GM23338 (cell line): ENCODE measurements around the gene CEP70. TPM values are rescaled to one million over a fixed set of nuclear protein-coding genes. Genes with fewer than 3 reads are reported as not detected.

Source experiments
- ATAC-seq: fragments of 200-7000 bp; cut with Tn5 transposase; 3 replicates; pipeline ENCODE4 v1.9.1; 2020
- DNase-seq: peaks from one replicate; pipeline ENCODE4 v3.0.0-alpha.2; 2015; ENCODE audit warnings: low spot score
- H2AFZ ChIP-seq: fragments of 200-600 bp; sonication (generic); 2 replicates; pipeline ENCODE4 v1.8.0; 2016; ENCODE audit warnings: antibody characterized with exemption, mild to moderate bottlenecking, moderate library complexity
- H3F3A ChIP-seq: fragments of 200-600 bp; sonication (generic); replicated peaks from 2 replicates; pipeline ENCODE4 v1.8.0; 2017; ENCODE audit warnings: antibody characterized with exemption, mixed run types, low read depth
- H3K27ac ChIP-seq: fragments of 200-600 bp; sonication (generic); 2 replicates; pipeline ENCODE4 v1.6.1; 2016; ENCODE audit warnings: low read depth
- H3K27me3 ChIP-seq: fragments of 200-600 bp; sonication (generic); 2 replicates; pipeline ENCODE4 v1.8.0; 2016; ENCODE audit warnings: mild to moderate bottlenecking, mixed run types, moderate library complexity; ENCODE audit not compliant: insufficient read depth
- H3K36me3 ChIP-seq: fragments of 200-600 bp; sonication (generic); 2 replicates; pipeline ENCODE4 v1.8.0; 2016; ENCODE audit warnings: mild to moderate bottlenecking; ENCODE audit not compliant: insufficient read depth
- H3K4me1 ChIP-seq: fragments of 200-600 bp; sonication (generic); 2 replicates; pipeline ENCODE4 v1.8.0; 2016; ENCODE audit warnings: mild to moderate bottlenecking, moderate library complexity; ENCODE audit not compliant: insufficient read depth
- H3K4me2 ChIP-seq: fragments of 200-600 bp; sonication (generic); 2 replicates; pipeline ENCODE4 v1.7.1; 2017; ENCODE audit warnings: mixed run types
- H3K4me3 ChIP-seq: fragments of 200-600 bp; sonication (generic); 2 replicates; pipeline ENCODE4 v1.6.1; 2016; ENCODE audit warnings: mixed run types
- H3K79me2 ChIP-seq: fragments of 200-600 bp; sonication (generic); replicated peaks from 2 replicates; pipeline ENCODE4 v1.8.0; 2017; ENCODE audit warnings: mild to moderate bottlenecking; ENCODE audit not compliant: insufficient read depth
- H3K9me2 ChIP-seq: fragments of 200-600 bp; sonication (generic); 2 replicates; pipeline ENCODE4 v1.8.0; 2017; ENCODE audit not compliant: insufficient read depth
- H4K20me1 ChIP-seq: fragments of 200-600 bp; sonication (generic); replicated peaks from 2 replicates; pipeline ENCODE4 v1.8.0; 2017; ENCODE audit warnings: mild to moderate bottlenecking; ENCODE audit not compliant: insufficient read depth
- H3K27ac Mint-ChIP-seq: 2 replicates; pipeline ENCODE4 v1.8.0; 2020; ENCODE audit warnings: inconsistent platforms, mild to moderate bottlenecking, moderate library complexity, mixed read lengths
- H3K27me3 Mint-ChIP-seq: 3 replicates; pipeline ENCODE4 v1.8.0; 2022; ENCODE audit warnings: low read depth, mild to moderate bottlenecking, moderate library complexity, mixed read lengths, inconsistent platforms; ENCODE audit not compliant: insufficient read depth, poor library complexity
- H3K36me3 Mint-ChIP-seq: 3 replicates; pipeline ENCODE4 v1.8.0; 2021; ENCODE audit warnings: low read depth, mild to moderate bottlenecking, inconsistent platforms, moderate library complexity, mixed read lengths
- H3K4me1 Mint-ChIP-seq: 3 replicates; pipeline ENCODE4 v1.8.0; 2020; ENCODE audit warnings: mild to moderate bottlenecking, inconsistent platforms, mixed read lengths
- H3K4me3 Mint-ChIP-seq: 3 replicates; pipeline ENCODE4 v1.8.0; 2021; ENCODE audit warnings: moderate library complexity, mild to moderate bottlenecking, inconsistent platforms, mixed read lengths
- H3K9me3 Mint-ChIP-seq: 3 replicates; pipeline ENCODE4 v1.8.0; 2020; ENCODE audit warnings: moderate library complexity, mild to moderate bottlenecking, inconsistent platforms, mixed read lengths
- CREB1 ChIP-seq: fragments of 250-450 bp; sonication (Bioruptor Pico); IDR thresholded peaks from 2 replicates; pipeline ENCODE4 v1.5.0; 2020; ENCODE audit warnings: low read depth, mild to moderate bottlenecking, moderate library complexity
- CTCF ChIP-seq, 2 experiments: fragments of 200-600 bp in 1 of 2; sonication (generic) in 1 of 2; conservative IDR thresholded peaks; 2 replicates each; pipeline versions ENCODE4 v1.5.1 to v1.6.1; 2016 to 2017; ENCODE audit warnings: antibody characterized with exemption in 2 of 2, low read depth in 2 of 2, mild to moderate bottlenecking in 2 of 2, moderate library complexity in 1 of 2
- EZH2 ChIP-seq: fragments of 200-600 bp; sonication (generic); IDR thresholded peaks from one replicate; pipeline ENCODE4 v1.8.0; 2017; ENCODE audit warnings: antibody characterized with exemption, mild to moderate bottlenecking, low read depth; ENCODE audit not compliant: unreplicated experiment
- EZH2phosphoT487 ChIP-seq: fragments of 200-600 bp; sonication (generic); IDR thresholded peaks from one replicate; pipeline ENCODE4 v1.8.1; 2018; ENCODE audit warnings: antibody characterized with exemption; ENCODE audit not compliant: unreplicated experiment
- JUNB ChIP-seq: IDR thresholded peaks from one replicate; pipeline ENCODE4 v1.6.1; 2016; ENCODE audit warnings: antibody characterized with exemption; ENCODE audit not compliant: unreplicated experiment
- NANOG ChIP-seq: IDR thresholded peaks from 2 replicates; pipeline ENCODE4 v1.6.1; 2016; ENCODE audit warnings: antibody characterized with exemption, borderline replicate concordance
- POLR2AphosphoS5 ChIP-seq: IDR thresholded peaks from 2 replicates; pipeline ENCODE4 v1.6.1; 2016; ENCODE audit warnings: antibody characterized with exemption, low read depth
- STAT1 ChIP-seq: IDR thresholded peaks from one replicate; pipeline ENCODE4 v1.6.1; 2016; ENCODE audit warnings: antibody characterized with exemption; ENCODE audit not compliant: unreplicated experiment
- ZNF114 ChIP-seq: fragments of 250-450 bp; sonication (Bioruptor Pico); IDR thresholded peaks from 2 replicates; pipeline ENCODE4 v1.5.0; 2020; ENCODE audit warnings: mild to moderate bottlenecking, moderate library complexity
- ZNF331 ChIP-seq: fragments of 250-450 bp; sonication (Bioruptor Pico); IDR thresholded peaks from 2 replicates; pipeline ENCODE4 v1.5.0; 2020; ENCODE audit warnings: low read depth, mild to moderate bottlenecking, moderate library complexity
- polyA plus RNA-seq: library from polyadenylated mRNA; unstranded; fragments of >200 nt; fragmentation: Nextera tagmentation; extraction: Ambion mirVana; gene quantifications from 2 replicates; pipeline ENCODE4 v1.2.1, GENCODE V29; 2016
- total RNA-seq: library from RNA; depleted of rRNA; stranded (reverse); fragments of >200 nt; shearing (Covaris generic); gene quantifications from 2 replicates; pipeline ENCODE4 v1.2.3, GENCODE V29; 2014
- TF ChIP-seq, protein P1 (sequence below): IDR thresholded peaks from one replicate; pipeline ENCODE4 v1.6.1; 2018; ENCODE audit warnings: antibody characterized with exemption; ENCODE audit not compliant: unreplicated experiment
- TF ChIP-seq, protein P2 (sequence below): fragments of 250-450 bp; sonication (Bioruptor Pico); IDR thresholded peaks from 2 replicates; pipeline ENCODE4 v1.5.0; 2020; ENCODE audit warnings: mild to moderate bottlenecking, moderate library complexity
- TF ChIP-seq, protein P3 (sequence below): IDR thresholded peaks from 2 replicates; pipeline ENCODE4 v1.6.1; 2016; ENCODE audit warnings: antibody characterized with exemption

CEP70 gene
- total and polyA plus RNA-seq, 2 experiments from 2014 or later, result 28.8 to 31.4 TPM

- no peaks in the 10 kb centered on the region for H3F3A ChIP-seq
- H3K4me2 ChIP-seq, result no peak overlapping the region
- H3K36me3 ChIP-seq, result no peaks in the 10 kb centered on the region
- H3K4me3 ChIP-seq, result no peak overlapping the region
- Mint-ChIP-seq H3K4me1 (peaks cover 11% of the 10 kb centered on the region), H3K36me3 (peaks cover 11% of the 10 kb centered on the region; the same call in 2 of the 3 replicates), H3K4me3 (no peak overlapping the region), H3K27me3 (no peaks in the 10 kb centered on the region), H3K9me3 (0 out of 3 replicates have a peak, but pooled peaks cover under 1% of the 10 kb centered on the region), H3K27ac (no peak overlapping the region)
- no peaks in the 10 kb centered on the region for H3K79me2 ChIP-seq
- ATAC-seq, result peak; percentile 65
- no peak overlapping the region for H3K27ac ChIP-seq
- no peaks in the 10 kb centered on the region for H3K27me3 ChIP-seq
- peak; percentile 43 for DNase-seq
- H2AFZ ChIP-seq, result no peak overlapping the region
- H3K9me2 ChIP-seq, result no peaks in the 10 kb centered on the region
- H4K20me1 ChIP-seq, result no peaks in the 10 kb centered on the region
- TF ChIP-seq, protein P1, sequence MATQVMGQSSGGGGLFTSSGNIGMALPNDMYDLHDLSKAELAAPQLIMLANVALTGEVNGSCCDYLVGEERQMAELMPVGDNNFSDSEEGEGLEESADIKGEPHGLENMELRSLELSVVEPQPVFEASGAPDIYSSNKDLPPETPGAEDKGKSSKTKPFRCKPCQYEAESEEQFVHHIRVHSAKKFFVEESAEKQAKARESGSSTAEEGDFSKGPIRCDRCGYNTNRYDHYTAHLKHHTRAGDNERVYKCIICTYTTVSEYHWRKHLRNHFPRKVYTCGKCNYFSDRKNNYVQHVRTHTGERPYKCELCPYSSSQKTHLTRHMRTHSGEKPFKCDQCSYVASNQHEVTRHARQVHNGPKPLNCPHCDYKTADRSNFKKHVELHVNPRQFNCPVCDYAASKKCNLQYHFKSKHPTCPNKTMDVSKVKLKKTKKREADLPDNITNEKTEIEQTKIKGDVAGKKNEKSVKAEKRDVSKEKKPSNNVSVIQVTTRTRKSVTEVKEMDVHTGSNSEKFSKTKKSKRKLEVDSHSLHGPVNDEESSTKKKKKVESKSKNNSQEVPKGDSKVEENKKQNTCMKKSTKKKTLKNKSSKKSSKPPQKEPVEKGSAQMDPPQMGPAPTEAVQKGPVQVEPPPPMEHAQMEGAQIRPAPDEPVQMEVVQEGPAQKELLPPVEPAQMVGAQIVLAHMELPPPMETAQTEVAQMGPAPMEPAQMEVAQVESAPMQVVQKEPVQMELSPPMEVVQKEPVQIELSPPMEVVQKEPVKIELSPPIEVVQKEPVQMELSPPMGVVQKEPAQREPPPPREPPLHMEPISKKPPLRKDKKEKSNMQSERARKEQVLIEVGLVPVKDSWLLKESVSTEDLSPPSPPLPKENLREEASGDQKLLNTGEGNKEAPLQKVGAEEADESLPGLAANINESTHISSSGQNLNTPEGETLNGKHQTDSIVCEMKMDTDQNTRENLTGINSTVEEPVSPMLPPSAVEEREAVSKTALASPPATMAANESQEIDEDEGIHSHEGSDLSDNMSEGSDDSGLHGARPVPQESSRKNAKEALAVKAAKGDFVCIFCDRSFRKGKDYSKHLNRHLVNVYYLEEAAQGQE, result no peak
- no peak for TF ChIP-seq POLR2AphosphoS5
- TF ChIP-seq JUNB, result no peak
- TF ChIP-seq ZNF114 (CRISPR knock-in tag), result no peak
- TF ChIP-seq EZH2phosphoT487, result no peak
- TF ChIP-seq, protein P2, sequence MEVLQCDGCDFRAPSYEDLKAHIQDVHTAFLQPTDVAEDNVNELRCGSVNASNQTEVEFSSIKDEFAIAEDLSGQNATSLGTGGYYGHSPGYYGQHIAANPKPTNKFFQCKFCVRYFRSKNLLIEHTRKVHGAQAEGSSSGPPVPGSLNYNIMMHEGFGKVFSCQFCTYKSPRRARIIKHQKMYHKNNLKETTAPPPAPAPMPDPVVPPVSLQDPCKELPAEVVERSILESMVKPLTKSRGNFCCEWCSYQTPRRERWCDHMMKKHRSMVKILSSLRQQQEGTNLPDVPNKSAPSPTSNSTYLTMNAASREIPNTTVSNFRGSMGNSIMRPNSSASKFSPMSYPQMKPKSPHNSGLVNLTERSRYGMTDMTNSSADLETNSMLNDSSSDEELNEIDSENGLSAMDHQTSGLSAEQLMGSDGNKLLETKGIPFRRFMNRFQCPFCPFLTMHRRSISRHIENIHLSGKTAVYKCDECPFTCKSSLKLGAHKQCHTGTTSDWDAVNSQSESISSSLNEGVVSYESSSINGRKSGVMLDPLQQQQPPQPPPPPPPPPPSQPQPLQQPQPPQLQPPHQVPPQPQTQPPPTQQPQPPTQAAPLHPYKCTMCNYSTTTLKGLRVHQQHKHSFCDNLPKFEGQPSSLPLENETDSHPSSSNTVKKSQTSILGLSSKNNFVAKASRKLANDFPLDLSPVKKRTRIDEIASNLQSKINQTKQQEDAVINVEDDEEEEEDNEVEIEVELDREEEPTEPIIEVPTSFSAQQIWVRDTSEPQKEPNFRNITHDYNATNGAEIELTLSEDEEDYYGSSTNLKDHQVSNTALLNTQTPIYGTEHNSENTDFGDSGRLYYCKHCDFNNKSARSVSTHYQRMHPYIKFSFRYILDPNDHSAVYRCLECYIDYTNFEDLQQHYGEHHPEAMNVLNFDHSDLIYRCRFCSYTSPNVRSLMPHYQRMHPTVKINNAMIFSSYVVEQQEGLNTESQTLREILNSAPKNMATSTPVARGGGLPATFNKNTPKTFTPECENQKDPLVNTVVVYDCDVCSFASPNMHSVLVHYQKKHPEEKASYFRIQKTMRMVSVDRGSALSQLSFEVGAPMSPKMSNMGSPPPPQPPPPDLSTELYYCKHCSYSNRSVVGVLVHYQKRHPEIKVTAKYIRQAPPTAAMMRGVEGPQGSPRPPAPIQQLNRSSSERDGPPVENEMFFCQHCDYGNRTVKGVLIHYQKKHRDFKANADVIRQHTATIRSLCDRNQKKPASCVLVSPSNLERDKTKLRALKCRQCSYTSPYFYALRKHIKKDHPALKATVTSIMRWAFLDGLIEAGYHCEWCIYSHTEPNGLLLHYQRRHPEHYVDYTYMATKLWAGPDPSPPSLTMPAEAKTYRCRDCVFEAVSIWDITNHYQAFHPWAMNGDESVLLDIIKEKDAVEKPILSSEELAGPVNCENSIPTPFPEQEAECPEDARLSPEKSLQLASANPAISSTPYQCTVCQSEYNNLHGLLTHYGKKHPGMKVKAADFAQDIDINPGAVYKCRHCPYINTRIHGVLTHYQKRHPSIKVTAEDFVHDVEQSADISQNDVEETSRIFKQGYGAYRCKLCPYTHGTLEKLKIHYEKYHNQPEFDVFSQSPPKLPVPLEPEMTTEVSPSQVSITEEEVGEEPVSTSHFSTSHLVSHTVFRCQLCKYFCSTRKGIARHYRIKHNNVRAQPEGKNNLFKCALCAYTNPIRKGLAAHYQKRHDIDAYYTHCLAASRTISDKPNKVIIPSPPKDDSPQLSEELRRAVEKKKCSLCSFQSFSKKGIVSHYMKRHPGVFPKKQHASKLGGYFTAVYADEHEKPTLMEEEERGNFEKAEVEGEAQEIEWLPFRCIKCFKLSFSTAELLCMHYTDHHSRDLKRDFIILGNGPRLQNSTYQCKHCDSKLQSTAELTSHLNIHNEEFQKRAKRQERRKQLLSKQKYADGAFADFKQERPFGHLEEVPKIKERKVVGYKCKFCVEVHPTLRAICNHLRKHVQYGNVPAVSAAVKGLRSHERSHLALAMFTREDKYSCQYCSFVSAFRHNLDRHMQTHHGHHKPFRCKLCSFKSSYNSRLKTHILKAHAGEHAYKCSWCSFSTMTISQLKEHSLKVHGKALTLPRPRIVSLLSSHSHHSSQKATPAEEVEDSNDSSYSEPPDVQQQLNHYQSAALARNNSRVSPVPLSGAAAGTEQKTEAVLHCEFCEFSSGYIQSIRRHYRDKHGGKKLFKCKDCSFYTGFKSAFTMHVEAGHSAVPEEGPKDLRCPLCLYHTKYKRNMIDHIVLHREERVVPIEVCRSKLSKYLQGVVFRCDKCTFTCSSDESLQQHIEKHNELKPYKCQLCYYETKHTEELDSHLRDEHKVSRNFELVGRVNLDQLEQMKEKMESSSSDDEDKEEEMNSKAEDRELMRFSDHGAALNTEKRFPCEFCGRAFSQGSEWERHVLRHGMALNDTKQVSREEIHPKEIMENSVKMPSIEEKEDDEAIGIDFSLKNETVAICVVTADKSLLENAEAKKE, result no peak
- no peak for TF ChIP-seq EZH2
- TF ChIP-seq STAT1, result no peak
- TF ChIP-seq, protein P3, sequence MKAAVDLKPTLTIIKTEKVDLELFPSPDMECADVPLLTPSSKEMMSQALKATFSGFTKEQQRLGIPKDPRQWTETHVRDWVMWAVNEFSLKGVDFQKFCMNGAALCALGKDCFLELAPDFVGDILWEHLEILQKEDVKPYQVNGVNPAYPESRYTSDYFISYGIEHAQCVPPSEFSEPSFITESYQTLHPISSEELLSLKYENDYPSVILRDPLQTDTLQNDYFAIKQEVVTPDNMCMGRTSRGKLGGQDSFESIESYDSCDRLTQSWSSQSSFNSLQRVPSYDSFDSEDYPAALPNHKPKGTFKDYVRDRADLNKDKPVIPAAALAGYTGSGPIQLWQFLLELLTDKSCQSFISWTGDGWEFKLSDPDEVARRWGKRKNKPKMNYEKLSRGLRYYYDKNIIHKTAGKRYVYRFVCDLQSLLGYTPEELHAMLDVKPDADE, result no peak
- TF ChIP-seq NANOG, result no peak
- no peak for TF ChIP-seq CREB1 (CRISPR knock-in tag)
- TF ChIP-seq CTCF (conservative IDR thresholded peaks at IDR 0.05; ENCODE audit: low read depth in 2 of 2), result no peak
- no peak for TF ChIP-seq ZNF331 (CRISPR knock-in tag)
- H3K4me1 ChIP-seq, result 0 out of 2 replicates have a peak, but pooled peaks cover 7% of the 10 kb centered on the region
These were observed 97.6 kb downstream of the CEP70 start for GRCh38 chr3:138496436-138496835.
